Activated CD8-positive, alpha-beta memory T cell treated with anti-CD3 and anti-CD28 coated beads, Interleukin-2, amount 10 ng/mL, durations not matched to agents 7 days and 5 days (primary cell): ENCODE measurements around the gene KCND3. TPM values are rescaled to one million over a fixed set of nuclear protein-coding genes. Genes with fewer than 3 reads are reported as not detected.

Source experiments
- ATAC-seq: fragments of 150-1000 bp; cut with Tn5 transposase; one replicate; pipeline ENCODE4 v1.10.0; 2021; ENCODE audit warnings: moderate library complexity
- CTCF ChIA-PET: fragments of 350-600 bp; sonication (Branson Sonifier 250); formaldehyde crosslinking; loops from one replicate; lab custom pipeline; 2021; ENCODE audit warnings: antibody characterized with exemption; lab: Charles Lee
- DNase-seq: peaks from one replicate; pipeline ENCODE4 v3.0.0-alpha.2; 2020
- H3K27ac Mint-ChIP-seq: one replicate; pipeline ENCODE4 v1.8.0; 2021; ENCODE audit warnings: mild to moderate bottlenecking, mixed read lengths
- H3K27me3 Mint-ChIP-seq: one replicate; pipeline ENCODE4 v1.8.0; 2021; ENCODE audit warnings: mixed read lengths
- H3K36me3 Mint-ChIP-seq: one replicate; pipeline ENCODE4 v1.8.0; 2021; ENCODE audit warnings: mild to moderate bottlenecking, mixed read lengths
- H3K4me1 Mint-ChIP-seq: one replicate; pipeline ENCODE4 v1.8.0; 2021; ENCODE audit warnings: mixed read lengths
- H3K4me3 Mint-ChIP-seq: one replicate; pipeline ENCODE4 v1.8.0; 2021; ENCODE audit warnings: mild to moderate bottlenecking, moderate library complexity, mixed read lengths
- H3K9me3 Mint-ChIP-seq: one replicate; pipeline ENCODE4 v1.8.0; 2022; ENCODE audit warnings: low read depth, mixed read lengths
- total RNA-seq, 2 experiments: library from RNA; stranded (reverse); gene quantifications; one replicate each; pipeline ENCODE4 v1.2.3, GENCODE V29; 2021

The KCND3 gene
- total RNA-seq, 2 experiments from 2014 or later, result not detected

GRCh38 chr1:111822138-111822537 lies 167.3 kb downstream of the KCND3 start:
- CTCF ChIA-PET, result no interaction called here
- Mint-ChIP-seq H3K36me3 (no peaks in the 10 kb centered on the region), H3K4me1 (no peaks in the 10 kb centered on the region), H3K4me3 (no peak overlapping the region), H3K9me3 (no peaks in the 10 kb centered on the region), H3K27ac (no peak overlapping the region), H3K27me3 (peaks cover 32% of the 10 kb centered on the region)
- ATAC-seq (no peak), DNase-seq (no peak)

- Mint-ChIP-seq H3K27me3 (peaks cover 32% of the 10 kb centered on the region), H3K4me1 (no peaks in the 10 kb centered on the region), H3K27ac (no peak overlapping the region), H3K36me3 (no peaks in the 10 kb centered on the region), H3K9me3 (no peaks in the 10 kb centered on the region), H3K4me3 (no peak overlapping the region)
- ATAC-seq (no peak), DNase-seq (no peak)
- CTCF ChIA-PET, result no interaction called here
These were observed 168.2 kb downstream of the KCND3 start for GRCh38 chr1:111821121-111821745.

GRCh38 chr1:111819566-111820263 lies 169.8 kb downstream of the KCND3 start:
- H3K27ac Mint-ChIP-seq, result no peak overlapping the region
- CTCF ChIA-PET, result no interaction called here

GRCh38 chr1:111818546-111818945 lies 170.9 kb downstream of the KCND3 start:
- no peaks in the 10 kb centered on the region for H3K9me3 Mint-ChIP-seq
- no peaks in the 10 kb centered on the region for H3K36me3 Mint-ChIP-seq
- H3K4me3 Mint-ChIP-seq, result no peak overlapping the region
- no peak for ATAC-seq
- no peak for DNase-seq
- no peak overlapping the region for H3K27ac Mint-ChIP-seq
- H3K4me1 Mint-ChIP-seq, result no peaks in the 10 kb centered on the region
- CTCF ChIA-PET, result no interaction called here
- H3K27me3 Mint-ChIP-seq, result peaks cover 14% of the 10 kb centered on the region

More at GRCh38 chr1:111819566-111820263, 169.8 kb downstream of the KCND3 start:
- Mint-ChIP-seq H3K36me3 (no peaks in the 10 kb centered on the region), H3K4me3 (no peak overlapping the region), H3K9me3 (no peaks in the 10 kb centered on the region), H3K27me3 (peaks cover 26% of the 10 kb centered on the region), H3K4me1 (no peaks in the 10 kb centered on the region)
- ATAC-seq (no peak), DNase-seq (no peak)

- Mint-ChIP-seq H3K36me3 (no peaks in the 10 kb centered on the region), H3K4me3 (no peak overlapping the region), H3K27ac (no peak overlapping the region), H3K27me3 (peaks cover 9% of the 10 kb centered on the region), H3K4me1 (no peaks in the 10 kb centered on the region), H3K9me3 (no peaks in the 10 kb centered on the region)
- no peak for ATAC-seq
- CTCF ChIA-PET, result interaction anchor here (0.9 kb wide), 1 partner anchor 31 kb away, joined by 4 read pairs; no protein-coding TSS in a partner anchor
- no peak for DNase-seq
These were observed 171.4 kb downstream of the KCND3 start for GRCh38 chr1:111818081-111818480.

GRCh38 chr1:111814642-111815041 lies 174.8 kb downstream of the KCND3 start:
- CTCF ChIA-PET, result no interaction called here
- H3K36me3 Mint-ChIP-seq, result no peaks in the 10 kb centered on the region

GRCh38 chr1:111814305-111814628 lies 175.2 kb downstream of the KCND3 start:
- H3K4me3 Mint-ChIP-seq, result no peak overlapping the region
- no peaks in the 10 kb centered on the region for H3K9me3 Mint-ChIP-seq
- ATAC-seq, result no peak
- peaks cover 2% of the 10 kb centered on the region for H3K27me3 Mint-ChIP-seq
- CTCF ChIA-PET, result no interaction called here
- no peak overlapping the region for H3K27ac Mint-ChIP-seq
- no peaks in the 10 kb centered on the region for H3K36me3 Mint-ChIP-seq
- no peaks in the 10 kb centered on the region for H3K4me1 Mint-ChIP-seq
- DNase-seq, result no peak

More at GRCh38 chr1:111814642-111815041, 174.8 kb downstream of the KCND3 start:
- Mint-ChIP-seq H3K4me3 (no peak overlapping the region), H3K9me3 (no peaks in the 10 kb centered on the region), H3K27ac (no peak overlapping the region), H3K4me1 (no peaks in the 10 kb centered on the region), H3K27me3 (peaks cover 2% of the 10 kb centered on the region)
- no peak for DNase-seq
- no peak for ATAC-seq

- no peaks in the 10 kb centered on the region for H3K4me1 Mint-ChIP-seq
- ATAC-seq (no peak), DNase-seq (no peak)
- peaks cover 2% of the 10 kb centered on the region for H3K27me3 Mint-ChIP-seq
- no peak overlapping the region for H3K4me3 Mint-ChIP-seq
- H3K36me3 Mint-ChIP-seq, result no peaks in the 10 kb centered on the region
- H3K9me3 Mint-ChIP-seq, result no peaks in the 10 kb centered on the region
- H3K27ac Mint-ChIP-seq, result no peak overlapping the region
- CTCF ChIA-PET, result no interaction called here
These were observed 175.8 kb downstream of the KCND3 start for GRCh38 chr1:111813440-111814304.

GRCh38 chr1:111812306-111812705 lies 177.2 kb downstream of the KCND3 start:
- H3K4me1 Mint-ChIP-seq, result no peaks in the 10 kb centered on the region
- H3K36me3 Mint-ChIP-seq, result no peaks in the 10 kb centered on the region
- no peaks in the 10 kb centered on the region for H3K9me3 Mint-ChIP-seq
- H3K27me3 Mint-ChIP-seq, result peaks cover 6% of the 10 kb centered on the region
- no peak for ATAC-seq
- no peak overlapping the region for H3K27ac Mint-ChIP-seq
- H3K4me3 Mint-ChIP-seq, result no peak overlapping the region
- CTCF ChIA-PET, result no interaction called here
- no peak for DNase-seq

- ATAC-seq (no peak), DNase-seq (no peak)
- no peaks in the 10 kb centered on the region for H3K4me1 Mint-ChIP-seq
- CTCF ChIA-PET, result no interaction called here
- H3K4me3 Mint-ChIP-seq, result no peak overlapping the region
- H3K27me3 Mint-ChIP-seq, result peaks cover 6% of the 10 kb centered on the region
- no peak overlapping the region for H3K27ac Mint-ChIP-seq
- no peaks in the 10 kb centered on the region for H3K9me3 Mint-ChIP-seq
- H3K36me3 Mint-ChIP-seq, result no peaks in the 10 kb centered on the region
These were observed 177.6 kb downstream of the KCND3 start for GRCh38 chr1:111811891-111812290.

GRCh38 chr1:111805251-111805650 lies 184.2 kb downstream of the KCND3 start:
- CTCF ChIA-PET, result no interaction called here
- no peak overlapping the region for H3K4me3 Mint-ChIP-seq
- no peaks in the 10 kb centered on the region for H3K9me3 Mint-ChIP-seq
- H3K36me3 Mint-ChIP-seq, result no peaks in the 10 kb centered on the region
- DNase-seq (no peak), ATAC-seq (no peak)
- H3K27ac Mint-ChIP-seq, result no peak overlapping the region
- H3K27me3 Mint-ChIP-seq, result peaks cover 3% of the 10 kb centered on the region
- H3K4me1 Mint-ChIP-seq, result no peaks in the 10 kb centered on the region

- no peaks in the 10 kb centered on the region for H3K4me1 Mint-ChIP-seq
- CTCF ChIA-PET, result no interaction called here
- H3K27me3 Mint-ChIP-seq, result peaks cover 3% of the 10 kb centered on the region
- no peak overlapping the region for H3K4me3 Mint-ChIP-seq
- no peak for ATAC-seq
- H3K27ac Mint-ChIP-seq, result no peak overlapping the region
- no peaks in the 10 kb centered on the region for H3K9me3 Mint-ChIP-seq
- H3K36me3 Mint-ChIP-seq, result no peaks in the 10 kb centered on the region
- DNase-seq, result no peak
These were observed 184.7 kb downstream of the KCND3 start for GRCh38 chr1:111804776-111805175.

GRCh38 chr1:111803951-111804350 lies 185.5 kb downstream of the KCND3 start:
- H3K9me3 Mint-ChIP-seq, result no peaks in the 10 kb centered on the region
- H3K27ac Mint-ChIP-seq, result no peak overlapping the region
- ATAC-seq, result no peak
- H3K27me3 Mint-ChIP-seq, result peaks cover 5% of the 10 kb centered on the region
- no peaks in the 10 kb centered on the region for H3K36me3 Mint-ChIP-seq
- no peak overlapping the region for H3K4me3 Mint-ChIP-seq
- H3K4me1 Mint-ChIP-seq, result no peaks in the 10 kb centered on the region
- CTCF ChIA-PET, result no interaction called here
- DNase-seq, result no peak
